HG03108 (cell line): ENCODE data around the gene WDR45B.

Experiments used
- ATAC-seq: cut with Tn5 transposase; IDR thresholded peaks from one replicate; pipeline ENCODE4 v1.9.1; 2021; ENCODE audit warnings: moderate library complexity; ENCODE audit not compliant: unreplicated experiment

Gene WDR45B

GRCh38 chr17:82648165-82648668 is at the start of gene WDR45B:
TSS of gene WDR45B (minus strand) at chr17:82648444. CDS start at chr17:82648340, 104 bp downstream.
- peak; percentile 81 for ATAC-seq

- ATAC-seq: no peak
Measured at GRCh38 chr17:82697808-82698064, 49.5 kb upstream of the WDR45B start.

GRCh38 chr17:82696916-82697807 is 48.9 kb upstream of the WDR45B start:
- no peak for ATAC-seq

GRCh38 chr17:82696259-82696658 is 48.0 kb upstream of the WDR45B start:
- ATAC-seq: no peak

- no peak for ATAC-seq
Measured at GRCh38 chr17:82694647-82695046, 46.4 kb upstream of the WDR45B start.

- no peak for ATAC-seq
Measured at GRCh38 chr17:82693168-82693867, 45.1 kb upstream of the WDR45B start.

GRCh38 chr17:82692268-82692667 is 44.0 kb upstream of the WDR45B start:
- no peak for ATAC-seq

GRCh38 chr17:82691714-82692113 is 43.5 kb upstream of the WDR45B start:
- no peak for ATAC-seq

- ATAC-seq: no peak
Measured at GRCh38 chr17:82690786-82691489, 42.7 kb upstream of the WDR45B start.

- no peak for ATAC-seq
Measured at GRCh38 chr17:82689077-82689476, 40.8 kb upstream of the WDR45B start.

GRCh38 chr17:82687871-82688270 is 39.6 kb upstream of the WDR45B start:
- ATAC-seq: no peak

GRCh38 chr17:82687375-82687861 is 39.2 kb upstream of the WDR45B start:
- no peak for ATAC-seq

- no peak for ATAC-seq
Measured at GRCh38 chr17:82686366-82687324, 38.4 kb upstream of the WDR45B start.

GRCh38 chr17:82685291-82685690 is 37.0 kb upstream of the WDR45B start:
- no peak for ATAC-seq

GRCh38 chr17:82684228-82684841 is 36.1 kb upstream of the WDR45B start:
- no peak for ATAC-seq

GRCh38 chr17:82683534-82683933 is 35.3 kb upstream of the WDR45B start:
- ATAC-seq: no peak

GRCh38 chr17:82681547-82681946 is 33.3 kb upstream of the WDR45B start:
- no peak for ATAC-seq

GRCh38 chr17:82679586-82680465 is 31.6 kb upstream of the WDR45B start:
- no peak for ATAC-seq
